ENCODE data around the gene PEDS1. TPM values are rescaled to one million over a fixed set of nuclear protein-coding genes. Genes with fewer than 3 reads are reported as not detected.
"Not testable (repeated sequence)": the region's sequence is repeated elsewhere in the genome, so short reads cannot be mapped to it uniquely, and the experiment has no call there.

PEDS1 gene
- total RNA-seq, 1 donor from 2014 or later = 9.5 TPM

DNA sequence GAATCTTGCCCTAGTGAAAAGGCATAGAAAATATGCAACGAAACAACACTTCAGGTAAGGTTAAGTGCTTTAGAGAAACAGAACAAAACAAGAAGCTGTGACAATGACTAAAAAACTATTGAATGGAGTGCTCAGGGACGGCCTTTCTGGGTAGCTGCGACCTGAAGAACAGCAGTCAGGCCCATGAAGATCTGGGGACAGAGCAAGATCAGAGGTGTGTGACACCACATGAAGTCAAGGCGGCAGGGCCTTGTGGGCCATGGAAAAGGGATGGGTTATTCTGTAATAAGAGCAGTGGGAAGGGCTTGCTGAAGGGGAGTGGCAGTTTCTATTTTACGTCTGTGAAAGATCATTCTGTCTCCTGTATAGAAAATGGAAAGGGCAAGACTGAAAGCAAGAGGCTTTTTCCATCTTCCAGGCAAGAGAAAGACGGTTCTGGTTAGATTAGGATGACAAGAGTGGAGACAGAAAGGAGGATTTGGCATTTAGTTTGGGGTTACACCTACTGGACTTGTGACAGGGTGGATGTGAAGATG, 45.7 kb downstream of the PEDS1 start:
- no peak for DNase-seq (ENCODE audit: low spot score)
- H3K9me3 ChIP-seq (ENCODE audit: low read depth) = no peaks in the 10 kb centered on the region
- no peaks in the 10 kb centered on the region for H3K27me3 ChIP-seq
- H3K27ac ChIP-seq = no peak overlapping the region
- Mint-ChIP-seq H3K4me3 (no peak overlapping the region), H3K27ac (no peak overlapping the region), H3K9me3 (no peaks in the 10 kb centered on the region), H3K27me3 (ENCODE audit: insufficient read depth, low read depth) (no peaks in the 10 kb centered on the region), H3K36me3 (peaks cover 22% of the 10 kb centered on the region), H3K4me1 (peaks cover 40% of the 10 kb centered on the region)
- no peak overlapping the region for H3K4me3 ChIP-seq
- H3K4me2 ChIP-seq = no peak overlapping the region
- peaks cover 100% of the 10 kb centered on the region for H3K79me2 ChIP-seq (ENCODE audit: low read depth)
- peaks cover 7% of the 10 kb centered on the region for H3K4me1 ChIP-seq
- H2AFZ ChIP-seq (replicated peaks) = no peak overlapping the region
- H3K36me3 ChIP-seq = no peaks in the 10 kb centered on the region
- TF ChIP-seq EZH2phosphoT487 (IDR thresholded peaks at IDR 0.05) = no peak
- H3F3A ChIP-seq (ENCODE audit: low read depth) = no peaks in the 10 kb centered on the region
- H3K9ac ChIP-seq = peak overlapping the region; percentile 25
- peaks cover 83% of the 10 kb centered on the region for H4K20me1 ChIP-seq (ENCODE audit: low read depth)

DNA sequence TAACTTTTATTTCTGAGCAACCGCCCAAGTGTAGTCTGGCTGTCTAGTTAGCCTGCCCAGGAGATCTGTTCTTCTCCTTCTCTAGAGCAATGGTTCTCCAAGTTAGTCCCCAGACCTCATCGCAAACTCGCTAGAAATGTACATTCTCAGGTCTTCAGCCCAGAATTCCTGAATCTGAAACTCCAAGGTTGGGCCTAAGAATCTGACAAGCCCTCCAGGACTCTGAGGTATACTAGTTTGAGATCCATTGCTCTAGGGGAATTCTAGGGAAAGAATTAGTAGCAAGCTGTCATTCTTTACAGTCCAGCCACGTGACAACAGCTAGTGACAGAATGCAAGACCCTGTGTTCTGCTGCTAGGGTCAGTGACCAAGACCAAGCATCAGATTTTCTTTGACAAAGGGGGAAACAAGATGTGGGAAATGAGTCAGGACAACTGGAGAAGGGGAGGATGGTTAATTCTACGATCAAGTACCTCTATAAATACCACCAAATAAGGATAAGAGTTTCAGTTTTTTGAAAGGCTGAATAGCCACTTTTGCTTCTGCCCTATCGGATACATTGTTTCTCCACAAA, 46.4 kb downstream of the PEDS1 start:
- no peaks in the 10 kb centered on the region for H3K9me3 ChIP-seq (ENCODE audit: low read depth)
- no peak overlapping the region for H3K27ac ChIP-seq
- H3K27ac Mint-ChIP-seq = no peak overlapping the region
- H3K4me1 Mint-ChIP-seq = peaks cover 36% of the 10 kb centered on the region
- no peaks in the 10 kb centered on the region for H3K36me3 ChIP-seq
- H3K27me3 ChIP-seq = no peaks in the 10 kb centered on the region
- peaks cover 100% of the 10 kb centered on the region for H3K79me2 ChIP-seq (ENCODE audit: low read depth)
- H3K4me2 ChIP-seq = no peak overlapping the region
- no peak overlapping the region for H3K4me3 Mint-ChIP-seq
- TF ChIP-seq, protein P1, sequence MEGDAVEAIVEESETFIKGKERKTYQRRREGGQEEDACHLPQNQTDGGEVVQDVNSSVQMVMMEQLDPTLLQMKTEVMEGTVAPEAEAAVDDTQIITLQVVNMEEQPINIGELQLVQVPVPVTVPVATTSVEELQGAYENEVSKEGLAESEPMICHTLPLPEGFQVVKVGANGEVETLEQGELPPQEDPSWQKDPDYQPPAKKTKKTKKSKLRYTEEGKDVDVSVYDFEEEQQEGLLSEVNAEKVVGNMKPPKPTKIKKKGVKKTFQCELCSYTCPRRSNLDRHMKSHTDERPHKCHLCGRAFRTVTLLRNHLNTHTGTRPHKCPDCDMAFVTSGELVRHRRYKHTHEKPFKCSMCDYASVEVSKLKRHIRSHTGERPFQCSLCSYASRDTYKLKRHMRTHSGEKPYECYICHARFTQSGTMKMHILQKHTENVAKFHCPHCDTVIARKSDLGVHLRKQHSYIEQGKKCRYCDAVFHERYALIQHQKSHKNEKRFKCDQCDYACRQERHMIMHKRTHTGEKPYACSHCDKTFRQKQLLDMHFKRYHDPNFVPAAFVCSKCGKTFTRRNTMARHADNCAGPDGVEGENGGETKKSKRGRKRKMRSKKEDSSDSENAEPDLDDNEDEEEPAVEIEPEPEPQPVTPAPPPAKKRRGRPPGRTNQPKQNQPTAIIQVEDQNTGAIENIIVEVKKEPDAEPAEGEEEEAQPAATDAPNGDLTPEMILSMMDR (IDR thresholded peaks at IDR 0.05) = no peak
- TF ChIP-seq EZH2phosphoT487 (IDR thresholded peaks at IDR 0.05) (no peak), EZH2 (IDR thresholded peaks at IDR 0.05) (no peak)
- peaks cover 85% of the 10 kb centered on the region for H4K20me1 ChIP-seq (ENCODE audit: low read depth)
- no peak for DNase-seq (ENCODE audit: low spot score)
- H3K4me3 ChIP-seq = no peak overlapping the region
- no peak overlapping the region for H2AFZ ChIP-seq (replicated peaks)
- H3K27me3 Mint-ChIP-seq (ENCODE audit: insufficient read depth, low read depth) = no peaks in the 10 kb centered on the region
- H3K4me1 ChIP-seq = peaks cover 7% of the 10 kb centered on the region
- H3K9ac ChIP-seq = no peak overlapping the region
- H3K9me3 Mint-ChIP-seq = no peaks in the 10 kb centered on the region
- no peaks in the 10 kb centered on the region for H3F3A ChIP-seq (ENCODE audit: low read depth)
- H3K36me3 Mint-ChIP-seq = peaks cover 25% of the 10 kb centered on the region

DNA sequence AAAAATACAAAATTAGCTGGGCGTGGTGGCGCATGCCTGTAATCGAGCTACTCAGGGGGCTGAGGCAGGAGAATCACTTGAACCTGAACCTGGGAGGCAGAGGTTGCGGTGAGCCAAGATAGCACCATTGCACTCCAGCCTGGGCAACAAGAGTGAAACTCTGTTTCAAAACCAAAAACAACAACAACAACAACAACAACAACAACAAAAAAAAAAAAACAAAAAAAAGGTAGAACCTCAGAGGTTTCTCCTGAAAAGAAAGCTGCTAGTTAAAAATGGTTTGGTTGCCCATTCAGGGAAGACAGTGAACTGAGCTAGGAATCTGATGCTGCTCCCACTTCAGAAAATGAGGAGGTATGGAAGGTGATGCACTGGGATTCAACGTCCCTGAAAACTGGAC, 46.9 kb downstream of the PEDS1 start:
- not testable (repeated sequence) for H3K36me3 ChIP-seq; H3K4me1 ChIP-seq; H3K27ac ChIP-seq; H3K9ac ChIP-seq; H2AFZ ChIP-seq (replicated peaks); H3K27me3 Mint-ChIP-seq (ENCODE audit: insufficient read depth, low read depth); H3K27ac Mint-ChIP-seq; H3K4me3 Mint-ChIP-seq; H3K27me3 ChIP-seq; H3K9me3 Mint-ChIP-seq; H3K4me3 ChIP-seq; H3F3A ChIP-seq (ENCODE audit: low read depth); DNase-seq (ENCODE audit: low spot score); H3K9me3 ChIP-seq (ENCODE audit: low read depth); H3K4me2 ChIP-seq
- peaks cover 84% of the 10 kb centered on the region for H4K20me1 ChIP-seq (ENCODE audit: low read depth)
- peaks cover 100% of the 10 kb centered on the region for H3K79me2 ChIP-seq (ENCODE audit: low read depth)
- Mint-ChIP-seq H3K36me3 (peaks cover 26% of the 10 kb centered on the region), H3K4me1 (peaks cover 31% of the 10 kb centered on the region)

Other genes with a start within 250 kb of the PEDS1 start
- gene SPATA2, start 238.2 kb downstream of the PEDS1 start, total RNA-seq (ENCODE audit: low replicate concordance) = 4.0 and 5.0 TPM in 2 replicates
- gene RNF114, start 217.3 kb downstream of the PEDS1 start, total RNA-seq (ENCODE audit: low replicate concordance) = 41.3 and 105 TPM in 2 replicates
- gene SNAI1, start 170.7 kb downstream of the PEDS1 start, total RNA-seq (ENCODE audit: low replicate concordance) = 1.1 and 4.0 TPM in 2 replicates
- gene UBE2V1, start 40.6 kb downstream of the PEDS1 start, total RNA-seq (ENCODE audit: low replicate concordance) = 121 and 143 TPM in 2 replicates
- gene CEBPB, start 37.1 kb upstream of the PEDS1 start, total RNA-seq (ENCODE audit: low replicate concordance) = 1.8 and 2.9 TPM in 2 replicates